Activated T-helper 9 cell treated with anti-CD3 and anti-CD28 coated beads, Interleukin-2, amount 50 U/mL, for 16 hours (primary cell): Measurements from ENCODE around the gene ZNF792.
"Not testable (repeated sequence)": the region's sequence is repeated elsewhere in the genome, so short reads cannot be mapped to it uniquely, and the experiment has no call there.

Source experiments
- DNase-seq: peaks from one replicate; pipeline ENCODE4 v3.0.0-alpha.2; 2020; ENCODE audit warnings: low read depth

Gene ZNF792

GRCh38 chr19:34920090-34920786 is 43.8 kb downstream of the ZNF792 start:
- not testable (repeated sequence) for DNase-seq

GRCh38 chr19:34918190-34918589 is 45.8 kb downstream of the ZNF792 start:
- no peak for DNase-seq

DNA sequence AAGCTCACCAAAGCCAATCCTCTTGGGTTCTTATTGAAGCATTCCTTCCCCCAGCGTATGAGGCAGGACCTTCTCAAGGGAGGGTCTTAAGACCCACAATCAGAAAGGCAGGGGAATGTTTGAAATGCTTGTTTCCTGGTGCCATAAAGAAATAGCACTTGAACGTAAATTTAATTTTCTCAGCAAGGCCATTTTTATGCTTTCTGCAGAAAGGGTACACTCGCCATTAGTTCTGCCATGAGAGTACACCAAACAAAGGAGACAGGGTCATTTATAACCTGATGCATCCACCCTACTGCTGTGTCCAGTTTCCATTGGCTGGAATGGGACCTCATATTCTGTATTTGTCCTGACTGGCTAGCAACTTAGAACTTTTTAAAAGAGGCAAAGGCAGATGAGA is 46.9 kb downstream of the ZNF792 start:
- DNase-seq, result not testable (repeated sequence)

DNA sequence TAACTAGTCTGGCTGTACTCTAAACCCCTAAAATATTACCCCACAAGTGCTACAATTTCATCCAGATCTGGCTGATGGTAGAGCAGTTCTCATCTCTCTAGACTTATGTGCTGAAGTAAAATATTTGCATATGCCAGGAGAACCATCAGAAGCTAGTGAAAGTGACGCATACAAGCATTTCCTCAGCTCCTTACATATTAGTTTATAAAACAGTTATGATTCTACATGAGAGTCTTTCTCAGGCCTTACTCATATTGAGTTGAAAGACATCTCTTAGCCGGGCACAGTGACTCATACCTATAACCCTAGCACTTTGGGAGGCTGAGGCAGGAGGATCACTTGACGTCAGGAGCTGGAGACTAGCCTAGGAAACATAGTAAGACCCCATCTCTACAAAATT is 53.3 kb downstream of the ZNF792 start:
- DNase-seq, result no peak
